Activated naive CD8-positive, alpha-beta T cell treated with anti-CD3 and anti-CD28 coated beads, Interleukin-2, amount 50 U/mL, for 24 hours (primary cell): ENCODE data around the gene EIF2B2.

Source experiments
- ATAC-seq: fragments of 150-1000 bp; cut with Tn5 transposase; one replicate; pipeline ENCODE4 v1.10.0; 2021
- DNase-seq: peaks from one replicate; pipeline ENCODE4 v3.0.0; 2021
- H3K27ac Mint-ChIP-seq: one replicate; pipeline ENCODE4 v1.8.0; 2021; ENCODE audit warnings: mild to moderate bottlenecking, mixed read lengths
- H3K27me3 Mint-ChIP-seq: one replicate; pipeline ENCODE4 v1.8.0; 2021; ENCODE audit warnings: mixed read lengths
- H3K36me3 Mint-ChIP-seq: one replicate; pipeline ENCODE4 v1.8.0; 2021; ENCODE audit warnings: low read depth, mixed read lengths
- H3K4me1 Mint-ChIP-seq: one replicate; pipeline ENCODE4 v1.8.0; 2021; ENCODE audit warnings: mixed read lengths
- H3K4me3 Mint-ChIP-seq: one replicate; pipeline ENCODE4 v1.8.0; 2021; ENCODE audit warnings: mild to moderate bottlenecking, moderate library complexity, mixed read lengths
- H3K9me3 Mint-ChIP-seq: one replicate; pipeline ENCODE4 v1.8.0; 2021; ENCODE audit warnings: mixed read lengths

The EIF2B2 gene

GRCh38 chr14:74963705-74964271 lies 38.9 kb upstream of the EIF2B2 start:
- Mint-ChIP-seq H3K27ac (no peak overlapping the region), H3K4me3 (no peak overlapping the region), H3K4me1 (peaks cover 16% of the 10 kb centered on the region), H3K36me3 (no peaks in the 10 kb centered on the region), H3K9me3 (no peaks in the 10 kb centered on the region), H3K27me3 (no peaks in the 10 kb centered on the region)
- DNase-seq: no peak
- peak; percentile 17 for ATAC-seq

DNA sequence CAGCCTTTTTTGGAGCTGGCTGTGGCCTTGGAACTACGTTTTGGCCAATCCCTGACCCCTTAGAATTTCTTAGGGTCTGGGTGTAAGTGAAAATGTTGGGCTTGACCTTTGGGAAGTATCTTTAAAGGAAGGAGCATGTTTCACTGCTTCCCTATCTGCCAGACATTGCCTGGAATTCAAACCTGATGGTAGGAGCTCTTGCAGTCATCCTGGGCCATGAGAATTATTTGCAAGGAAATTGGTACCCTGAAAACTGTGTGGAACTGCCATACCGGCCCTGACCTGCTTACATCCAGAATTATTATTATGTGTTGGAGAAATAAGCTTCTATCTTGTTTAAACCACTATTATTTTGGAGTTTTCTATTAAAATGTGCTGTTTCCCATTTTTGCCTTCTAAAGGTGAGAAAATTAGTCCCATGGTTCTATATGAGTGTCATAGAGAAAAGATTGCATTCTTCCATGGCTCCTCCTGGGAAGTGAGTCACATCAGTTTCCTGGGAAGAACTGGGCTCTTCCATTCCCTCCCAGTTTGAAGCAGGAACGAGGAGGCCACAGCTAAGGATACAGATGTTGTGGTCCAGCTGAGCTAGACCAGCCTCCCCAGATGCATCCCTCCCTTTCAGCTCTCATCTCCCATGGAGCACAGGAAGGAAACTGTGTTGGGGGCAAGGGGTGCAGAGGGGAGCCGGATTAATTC lies 37.8 kb upstream of the EIF2B2 start:
- no peak for DNase-seq
- no peaks in the 10 kb centered on the region for H3K9me3 Mint-ChIP-seq
- no peak for ATAC-seq
- H3K36me3 Mint-ChIP-seq: no peaks in the 10 kb centered on the region
- no peaks in the 10 kb centered on the region for H3K27me3 Mint-ChIP-seq
- peaks cover 16% of the 10 kb centered on the region for H3K4me1 Mint-ChIP-seq
- H3K27ac Mint-ChIP-seq: no peak overlapping the region
- H3K4me3 Mint-ChIP-seq: no peak overlapping the region

DNA sequence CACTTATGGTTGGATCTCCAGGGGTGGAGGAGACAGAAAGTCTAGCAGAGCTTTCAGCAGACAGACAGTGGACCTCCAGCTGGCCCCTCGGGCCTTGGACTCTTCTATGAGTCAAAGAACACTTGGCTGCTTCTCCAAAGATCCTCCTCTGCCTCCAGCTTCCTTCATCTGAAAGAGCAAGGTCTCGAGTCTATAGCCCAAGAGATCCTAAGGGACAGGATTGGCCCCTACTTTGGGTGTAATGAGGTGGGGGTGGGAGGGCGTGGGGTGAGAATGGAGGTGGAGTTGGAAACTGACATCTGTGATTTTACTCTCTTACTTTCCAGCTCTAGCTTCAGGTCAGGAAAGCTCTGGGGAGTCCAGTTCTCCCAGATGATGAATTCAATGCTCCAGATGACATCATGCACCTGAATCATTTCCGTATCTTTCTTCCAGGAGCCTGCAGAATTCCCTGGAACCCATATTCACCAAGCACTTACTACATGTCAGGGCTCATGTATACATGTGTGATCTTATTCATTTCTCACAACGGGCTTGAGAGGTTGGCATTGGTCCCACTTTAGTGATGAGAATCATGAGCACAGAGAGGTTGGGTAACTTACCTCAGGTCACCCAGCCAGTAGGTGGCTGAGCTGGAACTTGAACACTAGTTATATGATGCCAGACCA lies 37.1 kb upstream of the EIF2B2 start:
- no peak overlapping the region for H3K27ac Mint-ChIP-seq
- ATAC-seq: no peak
- H3K9me3 Mint-ChIP-seq: no peaks in the 10 kb centered on the region
- H3K4me1 Mint-ChIP-seq: peaks cover 16% of the 10 kb centered on the region
- H3K4me3 Mint-ChIP-seq: no peak overlapping the region
- no peaks in the 10 kb centered on the region for H3K27me3 Mint-ChIP-seq
- DNase-seq: no peak
- no peaks in the 10 kb centered on the region for H3K36me3 Mint-ChIP-seq

DNA sequence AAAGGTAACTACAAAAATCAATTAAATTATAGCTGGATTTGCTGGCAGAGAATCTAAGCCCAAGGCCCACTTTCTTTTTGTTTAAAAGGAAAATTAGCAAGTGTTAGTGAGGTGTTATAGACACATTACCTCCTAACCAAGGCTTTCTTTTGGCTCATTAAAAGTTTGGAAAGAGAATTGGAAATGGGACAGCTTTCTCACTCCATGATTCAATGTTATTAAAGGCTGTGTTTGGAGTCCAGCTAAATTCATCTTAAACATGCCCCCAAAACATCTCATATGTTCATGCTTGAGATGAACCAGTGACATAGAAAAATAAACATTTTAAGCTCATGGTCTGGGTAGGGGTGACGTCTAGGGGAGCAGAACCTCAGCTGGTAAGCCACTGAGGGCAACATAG lies 33.9 kb upstream of the EIF2B2 start:
- no peak overlapping the region for H3K4me3 Mint-ChIP-seq
- no peaks in the 10 kb centered on the region for H3K36me3 Mint-ChIP-seq
- no peaks in the 10 kb centered on the region for H3K27me3 Mint-ChIP-seq
- DNase-seq: no peak
- H3K4me1 Mint-ChIP-seq: peaks cover 3% of the 10 kb centered on the region
- no peaks in the 10 kb centered on the region for H3K9me3 Mint-ChIP-seq
- H3K27ac Mint-ChIP-seq: no peak overlapping the region
- no peak for ATAC-seq

DNA sequence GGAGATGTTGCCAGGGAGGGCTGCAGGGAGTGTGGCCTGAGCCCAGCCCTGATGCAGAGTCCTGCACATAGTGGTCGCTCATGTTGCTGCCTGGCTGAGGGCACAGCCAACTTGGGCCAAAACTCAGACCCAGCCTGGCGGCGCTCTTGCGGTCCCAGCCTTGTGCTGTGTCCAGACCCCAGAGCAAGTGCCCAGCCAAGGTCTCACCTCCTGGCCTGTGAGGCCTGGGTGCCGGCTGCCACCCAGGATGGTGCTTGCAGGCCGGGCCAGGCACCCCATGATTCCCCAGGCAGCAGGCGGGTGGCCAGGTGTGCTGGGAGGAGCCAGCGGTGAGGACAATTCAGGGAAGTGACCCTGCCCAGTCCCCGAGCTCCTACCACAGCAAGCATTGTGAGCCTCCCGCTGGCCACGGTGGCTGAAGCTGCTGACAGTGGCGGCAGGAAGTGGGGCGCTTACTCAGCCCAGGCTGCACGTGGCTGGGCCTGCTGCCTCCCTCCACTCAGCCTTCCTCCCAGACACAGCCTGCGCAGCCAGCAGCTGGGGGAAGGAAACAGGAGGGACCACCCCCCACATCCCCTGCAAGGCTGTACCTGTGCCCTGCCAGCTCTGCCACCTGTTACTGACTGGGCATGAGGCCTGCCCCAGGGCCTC lies 29.6 kb upstream of the EIF2B2 start:
- Mint-ChIP-seq H3K4me3 (no peak overlapping the region), H3K27me3 (no peaks in the 10 kb centered on the region), H3K36me3 (no peaks in the 10 kb centered on the region), H3K9me3 (no peaks in the 10 kb centered on the region), H3K4me1 (peaks cover 2% of the 10 kb centered on the region), H3K27ac (no peak overlapping the region)
- ATAC-seq (peak; percentile 62), DNase-seq (peak; percentile 34)

GRCh38 chr14:74973905-74974363 lies 28.8 kb upstream of the EIF2B2 start:
- DNase-seq: no peak
- H3K4me3 Mint-ChIP-seq: no peak overlapping the region
- H3K27me3 Mint-ChIP-seq: no peaks in the 10 kb centered on the region
- H3K9me3 Mint-ChIP-seq: no peaks in the 10 kb centered on the region
- H3K36me3 Mint-ChIP-seq: no peaks in the 10 kb centered on the region
- ATAC-seq: no peak
- no peak overlapping the region for H3K27ac Mint-ChIP-seq
- peaks cover 2% of the 10 kb centered on the region for H3K4me1 Mint-ChIP-seq

DNA sequence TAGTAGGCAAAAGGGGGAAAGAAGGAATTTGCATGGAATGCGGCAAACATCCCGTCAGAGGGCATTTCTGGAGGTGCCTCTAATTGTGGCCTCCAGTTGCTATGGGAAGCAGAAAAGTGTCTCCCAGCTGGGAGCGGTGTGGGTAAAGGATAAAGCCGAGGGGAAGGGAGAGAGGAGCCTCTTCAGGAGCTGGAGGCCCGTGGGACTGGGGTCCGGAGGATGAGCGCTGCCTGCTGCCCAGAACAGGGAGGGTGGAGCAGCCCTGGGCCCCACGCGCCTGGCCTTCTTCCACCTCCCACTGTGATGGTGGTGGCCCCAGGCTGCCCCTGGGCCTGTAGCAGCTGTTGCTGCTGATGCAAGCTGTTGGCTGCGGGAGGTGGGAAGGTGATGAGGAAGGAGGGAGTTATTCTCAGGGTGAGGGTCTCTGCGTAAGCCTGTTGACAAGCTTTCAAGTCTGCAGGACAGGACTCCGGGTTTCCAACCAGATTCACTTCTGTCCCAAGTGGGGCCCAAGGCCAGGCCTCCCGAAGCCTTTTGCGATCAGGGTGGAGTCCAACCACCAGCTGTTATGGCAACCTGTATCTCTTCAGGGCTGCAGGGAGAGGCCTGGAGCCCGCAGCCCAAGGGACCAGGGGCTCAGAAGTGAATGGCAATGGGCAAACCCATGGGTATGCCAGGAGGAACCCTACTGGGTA lies 28.2 kb upstream of the EIF2B2 start:
- Mint-ChIP-seq H3K4me3 (no peak overlapping the region), H3K4me1 (peaks cover 2% of the 10 kb centered on the region), H3K27ac (no peak overlapping the region), H3K36me3 (no peaks in the 10 kb centered on the region), H3K27me3 (no peaks in the 10 kb centered on the region), H3K9me3 (no peaks in the 10 kb centered on the region)
- DNase-seq (no peak), ATAC-seq (no peak)

GRCh38 chr14:74975059-74975810 lies 27.5 kb upstream of the EIF2B2 start:
- ATAC-seq (no peak), DNase-seq (no peak)
- no peaks in the 10 kb centered on the region for H3K9me3 Mint-ChIP-seq
- H3K4me3 Mint-ChIP-seq: no peak overlapping the region
- no peak overlapping the region for H3K27ac Mint-ChIP-seq
- H3K36me3 Mint-ChIP-seq: no peaks in the 10 kb centered on the region
- H3K27me3 Mint-ChIP-seq: no peaks in the 10 kb centered on the region
- peaks cover 2% of the 10 kb centered on the region for H3K4me1 Mint-ChIP-seq

GRCh38 chr14:74976264-74977113 lies 26.2 kb upstream of the EIF2B2 start:
- no peaks in the 10 kb centered on the region for H3K9me3 Mint-ChIP-seq
- no peak overlapping the region for H3K27ac Mint-ChIP-seq

DNA sequence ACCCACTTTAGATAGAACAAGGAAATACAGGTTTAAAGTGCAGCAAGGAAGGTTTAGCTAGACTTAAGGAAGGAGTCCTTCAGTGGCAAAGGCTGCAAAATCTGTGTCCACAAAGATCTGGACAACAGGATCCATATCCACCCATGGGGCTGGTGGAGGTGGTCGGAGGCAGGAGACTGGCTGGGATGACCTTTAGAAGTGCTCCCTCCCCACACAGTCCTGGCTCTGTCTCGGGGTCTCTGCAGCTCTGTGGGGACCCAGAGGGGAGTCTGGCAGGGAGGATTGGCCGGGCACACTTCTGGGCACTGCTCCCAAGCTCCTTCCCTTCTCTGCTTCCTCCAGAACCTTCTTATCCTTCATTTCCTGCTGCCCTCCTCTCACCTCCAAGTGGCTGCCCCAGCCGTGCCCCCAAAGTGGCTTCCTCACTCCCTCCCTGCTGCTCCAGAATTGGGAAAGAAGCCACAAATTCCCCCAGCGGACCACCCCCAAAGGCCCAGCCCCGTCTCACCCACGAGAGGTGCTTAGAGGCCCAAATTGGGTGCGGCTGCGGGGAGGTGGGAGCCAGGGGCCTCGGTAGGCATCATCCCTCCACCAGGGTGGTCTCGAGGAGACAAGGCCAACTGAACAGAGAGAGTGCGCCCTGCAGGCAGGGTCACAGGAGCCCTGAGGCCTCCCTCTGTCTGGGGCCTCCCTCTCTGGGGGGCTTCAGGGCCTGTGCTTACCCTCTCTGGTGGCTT lies 25.4 kb upstream of the EIF2B2 start:
- no peak overlapping the region for H3K4me3 Mint-ChIP-seq
- no peaks in the 10 kb centered on the region for H3K9me3 Mint-ChIP-seq
- no peaks in the 10 kb centered on the region for H3K27me3 Mint-ChIP-seq
- ATAC-seq (no peak), DNase-seq (no peak)
- H3K4me1 Mint-ChIP-seq: peaks cover 2% of the 10 kb centered on the region
- no peaks in the 10 kb centered on the region for H3K36me3 Mint-ChIP-seq
- H3K27ac Mint-ChIP-seq: no peak overlapping the region

More at GRCh38 chr14:74976264-74977113, 26.2 kb upstream of the EIF2B2 start:
- Mint-ChIP-seq H3K27me3 (no peaks in the 10 kb centered on the region), H3K4me1 (peaks cover 2% of the 10 kb centered on the region), H3K4me3 (no peak overlapping the region), H3K36me3 (no peaks in the 10 kb centered on the region)
- ATAC-seq (no peak), DNase-seq (no peak)

- H3K27ac Mint-ChIP-seq: no peak overlapping the region
- H3K36me3 Mint-ChIP-seq: no peaks in the 10 kb centered on the region
- no peaks in the 10 kb centered on the region for H3K9me3 Mint-ChIP-seq
- no peak for DNase-seq
- peaks cover 2% of the 10 kb centered on the region for H3K4me1 Mint-ChIP-seq
- no peak overlapping the region for H3K4me3 Mint-ChIP-seq
- no peaks in the 10 kb centered on the region for H3K27me3 Mint-ChIP-seq
- ATAC-seq: no peak
Observed at GRCh38 chr14:74977901-74978385, 24.8 kb upstream of the EIF2B2 start.

- no peaks in the 10 kb centered on the region for H3K27me3 Mint-ChIP-seq
- H3K4me3 Mint-ChIP-seq: no peak overlapping the region
- no peak overlapping the region for H3K27ac Mint-ChIP-seq
- no peak for ATAC-seq
- H3K9me3 Mint-ChIP-seq: no peaks in the 10 kb centered on the region
- no peaks in the 10 kb centered on the region for H3K36me3 Mint-ChIP-seq
- H3K4me1 Mint-ChIP-seq: peaks cover 2% of the 10 kb centered on the region
- no peak for DNase-seq
Observed at GRCh38 chr14:74978416-74978947, 24.2 kb upstream of the EIF2B2 start.
